Body of pancreas (tissue), 4 donors: Measurements from ENCODE around the gene MAP2K7.

Experiments used
- CTCF ChIP-seq, 7 experiments: fragments of 450-650 bp in 4 of 7; fragments of 200-600 bp in 3 of 7; sonication (generic) in 3 of 7; IDR thresholded peaks; one replicate each; pipeline ENCODE4 v1.5.1; 2016 to 2019; ENCODE audit warnings: antibody characterized with exemption in 7 of 7
- POLR2A ChIP-seq, 3 donors: fragments of 450-650 bp; IDR thresholded peaks; one replicate each; pipeline ENCODE4 v1.6.1; 2016; ENCODE audit warnings: antibody characterized with exemption in 3 of 3, mild to moderate bottlenecking in 2 of 3

- TF ChIP-seq CTCF (IDR thresholded peaks at IDR 0.05) (peak in 1 of 7 experiments; percentile 6), POLR2A (IDR thresholded peaks at IDR 0.05) (no peak)
These were observed 22.5 kb downstream of the MAP2K7 start, which contains the start of gene CTXN1 for GRCh38 chr19:7926021-7926726.
